Lung (tissue), 12 donors: Measurements from ENCODE around the gene NKAIN2. TPM values are rescaled to one million over a fixed set of nuclear protein-coding genes. Genes with fewer than 3 reads are reported as not detected.
A peak's percentile ranks its signal among the peaks of the same experiment; 100 is the strongest.

Source experiments
- ATAC-seq: fragments of 200-7000 bp; cut with Tn5 transposase; one replicate; pipeline ENCODE4 v1.9.1; 2020; ENCODE audit warnings: moderate number of reproducible peaks; ENCODE audit not compliant: insufficient read depth, low FRiP score
- DNase-seq, 3 donors: peaks; one replicate each; pipeline ENCODE4 v3.0.0-alpha.2; 2013 to 2017
- H3K27ac ChIP-seq, 2 donors: one replicate each; pipeline ENCODE4 v1.5.1; 2013; ENCODE audit warnings: mild to moderate bottlenecking in 2 of 2, moderate library complexity in 2 of 2, control low read depth in 1 of 2, inconsistent platforms in 1 of 2, low read depth in 1 of 2, low read length in 1 of 2
- H3K27me3 ChIP-seq, 3 donors: one replicate each; pipeline ENCODE4 v1.5.1; 2013; ENCODE audit warnings: low read length in 2 of 3; ENCODE audit not compliant: control insufficient read depth in 3 of 3, insufficient read depth in 3 of 3
- H3K36me3 ChIP-seq, 4 donors: one replicate each; pipeline ENCODE4 v1.5.1; 2013; ENCODE audit warnings: low read length in 4 of 4, mild to moderate bottlenecking in 1 of 4, moderate library complexity in 1 of 4; ENCODE audit not compliant: control insufficient read depth in 4 of 4, insufficient read depth in 4 of 4
- H3K4me1 ChIP-seq, 5 donors: one replicate each; pipeline ENCODE4 v1.5.1; 2013; ENCODE audit warnings: low read length in 5 of 5, mild to moderate bottlenecking in 2 of 5, moderate library complexity in 1 of 5; ENCODE audit not compliant: control insufficient read depth in 5 of 5, insufficient read depth in 5 of 5
- H3K4me3 ChIP-seq: one replicate; pipeline ENCODE4 v1.5.1; 2013; ENCODE audit warnings: mild to moderate bottlenecking, control low read depth, moderate library complexity
- H3K9ac ChIP-seq, 2 donors: one replicate each; pipeline ENCODE4 v1.5.1; 2013; ENCODE audit warnings: low read length in 2 of 2, control low read depth in 1 of 2; ENCODE audit not compliant: insufficient read depth in 1 of 2
- H3K9me3 ChIP-seq, 4 donors: one replicate each; pipeline ENCODE4 v1.5.1; 2013; ENCODE audit warnings: low read length in 3 of 4, mild to moderate bottlenecking in 1 of 4, moderate library complexity in 1 of 4; ENCODE audit not compliant: control insufficient read depth in 4 of 4, insufficient read depth in 3 of 4
- WGBS, 2 donors: extraction: QIAGEN DNeasy Blood & Tissue Kit; methylation state at CpG; one replicate each; pipeline ENCODE4 v1.1.7; 2013; 5-methylcytosine and 5-hydroxymethylcytosine counted together
- polyA plus RNA-seq, 2 donors: library from polyadenylated mRNA; stranded (reverse); fragments of 200-250 nt; gene quantifications; one replicate each; pipeline ENCODE4 v1.2.1, GENCODE V29; 2013
- total RNA-seq, 2 donors: library from RNA; depleted of rRNA in 1 of 2; stranded (reverse); fragments of >200 nt in 1 of 2; gene quantifications; one replicate each; pipeline ENCODE4 v1.2.1, GENCODE V29; 2014 to 2021
- TF ChIP-seq, protein P1 (sequence below): IDR thresholded peaks from 2 replicates; pipeline ENCODE4 v1.5.1; 2012; ENCODE audit warnings: mild to moderate bottlenecking; ENCODE audit errors: control extremely low read depth, extremely low read depth
- donor health status: control.
- donor health status: control.
- donor health status: Bipolar disorder and iron deficiency.
- donor health status: healthy.
- donor health status: DM: yes; HTN: yes; CAD: no.

NKAIN2 gene
- total and polyA plus RNA-seq, 4 donors, result 0.01 to 4.4 TPM; not detected in 2

DNA sequence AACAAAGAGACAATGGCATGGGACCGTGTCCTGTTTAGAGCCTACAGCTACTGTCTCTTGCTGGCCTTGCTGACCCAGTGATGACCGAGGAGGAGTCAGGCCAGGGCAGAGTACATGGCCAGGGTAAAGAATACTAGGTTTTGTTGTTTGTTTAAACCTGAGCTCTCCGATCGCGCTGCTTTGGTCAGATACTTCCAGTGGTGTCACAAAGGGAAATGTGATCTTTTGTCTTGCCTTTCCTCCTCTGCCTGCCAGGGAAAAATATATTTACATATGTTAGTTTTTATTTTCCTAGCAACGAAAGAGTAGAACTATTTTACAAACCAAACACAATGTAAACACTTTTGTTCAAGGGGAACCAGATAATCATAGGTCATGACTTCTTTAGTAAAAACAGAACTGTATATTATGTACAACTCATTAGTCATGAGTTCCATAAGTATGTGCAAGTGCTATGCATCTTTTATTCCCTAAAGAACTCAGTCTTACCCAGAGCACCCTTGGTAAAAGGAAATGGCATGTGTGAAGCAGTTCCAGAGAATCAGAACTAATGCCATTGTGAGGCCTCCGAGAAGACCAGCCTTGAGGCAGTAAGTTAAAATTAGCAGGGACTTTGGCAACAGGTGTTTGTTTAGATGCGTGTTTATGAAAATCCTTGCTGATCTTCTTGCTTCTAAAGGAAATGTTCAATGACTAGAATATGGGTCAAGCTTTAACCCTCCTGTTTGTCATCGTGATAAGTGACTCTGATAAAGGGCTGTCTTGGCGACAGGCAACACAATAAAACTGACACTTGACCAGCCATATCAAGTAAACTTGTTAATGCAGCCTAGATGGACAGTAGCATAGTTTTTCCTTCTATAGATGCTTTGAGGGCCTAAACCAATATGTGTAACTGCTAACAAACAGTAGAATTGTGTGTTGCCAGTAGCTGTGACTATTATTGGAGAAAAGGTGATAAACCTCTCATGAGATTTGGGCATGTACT lies 204.6 kb downstream of the NKAIN2 start:
- Histone ChIP-seq H3K4me3 (no peak overlapping the region), H3K4me1 (peaks cover 0 to 5% (median 0%) of the 10 kb centered on the region in 5 donors), H3K36me3 (no peaks in the 10 kb centered on the region), H3K9ac (no peak overlapping the region), H3K9me3 (no peaks in the 10 kb centered on the region), H3K27me3 (no peaks in the 10 kb centered on the region), H3K27ac (no peak overlapping the region)
- TF ChIP-seq, protein P1, sequence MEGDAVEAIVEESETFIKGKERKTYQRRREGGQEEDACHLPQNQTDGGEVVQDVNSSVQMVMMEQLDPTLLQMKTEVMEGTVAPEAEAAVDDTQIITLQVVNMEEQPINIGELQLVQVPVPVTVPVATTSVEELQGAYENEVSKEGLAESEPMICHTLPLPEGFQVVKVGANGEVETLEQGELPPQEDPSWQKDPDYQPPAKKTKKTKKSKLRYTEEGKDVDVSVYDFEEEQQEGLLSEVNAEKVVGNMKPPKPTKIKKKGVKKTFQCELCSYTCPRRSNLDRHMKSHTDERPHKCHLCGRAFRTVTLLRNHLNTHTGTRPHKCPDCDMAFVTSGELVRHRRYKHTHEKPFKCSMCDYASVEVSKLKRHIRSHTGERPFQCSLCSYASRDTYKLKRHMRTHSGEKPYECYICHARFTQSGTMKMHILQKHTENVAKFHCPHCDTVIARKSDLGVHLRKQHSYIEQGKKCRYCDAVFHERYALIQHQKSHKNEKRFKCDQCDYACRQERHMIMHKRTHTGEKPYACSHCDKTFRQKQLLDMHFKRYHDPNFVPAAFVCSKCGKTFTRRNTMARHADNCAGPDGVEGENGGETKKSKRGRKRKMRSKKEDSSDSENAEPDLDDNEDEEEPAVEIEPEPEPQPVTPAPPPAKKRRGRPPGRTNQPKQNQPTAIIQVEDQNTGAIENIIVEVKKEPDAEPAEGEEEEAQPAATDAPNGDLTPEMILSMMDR, result no peak
- WGBS, 2 donors, result 43 to 62% methylated on average over 10 of the region's 10 CpGs
- ATAC-seq (no peak), DNase-seq (peak in 2 of 3 donors; percentile 57 to 65)

DNA sequence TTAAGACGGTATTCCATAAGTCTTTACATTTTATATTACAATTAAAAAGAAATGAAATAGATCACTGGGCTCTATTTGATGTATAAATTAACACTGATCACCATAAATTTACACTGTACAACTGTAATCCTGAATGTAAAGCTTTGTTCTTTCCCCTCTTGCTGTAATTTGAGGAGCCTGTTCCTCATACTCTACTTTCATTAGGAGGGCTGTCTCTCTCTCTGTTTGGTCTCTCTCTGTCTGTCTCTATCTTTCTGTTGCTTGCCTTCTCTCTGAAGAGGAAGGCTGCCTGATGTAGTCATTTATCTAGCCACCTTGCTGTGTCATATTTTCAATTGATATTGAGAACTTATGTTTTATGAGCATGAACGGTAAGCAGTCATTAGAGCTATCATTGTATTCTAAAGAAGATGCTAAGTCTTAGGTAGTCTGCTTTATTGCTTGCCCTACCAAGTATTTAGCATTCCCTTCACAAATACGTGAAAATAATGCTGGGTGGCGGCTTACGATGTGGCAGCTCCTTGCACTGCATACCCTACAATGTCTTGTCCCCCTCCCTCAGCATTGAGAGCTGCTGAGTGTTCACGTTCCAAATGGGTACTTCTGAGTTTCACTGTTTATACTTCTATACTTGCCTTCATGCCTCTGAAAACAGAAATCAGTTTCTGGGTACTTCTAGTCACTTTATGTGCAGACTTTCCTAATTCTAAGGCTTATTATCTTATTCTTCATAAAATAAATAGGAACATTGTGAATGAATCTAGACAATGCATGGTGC lies 205.5 kb downstream of the NKAIN2 start:
- H3K9me3 ChIP-seq, result no peaks in the 10 kb centered on the region
- H3K27ac ChIP-seq, result no peak overlapping the region
- peaks cover 0 to 5% (median 0%) of the 10 kb centered on the region in 5 donors for H3K4me1 ChIP-seq
- no peak for DNase-seq
- TF ChIP-seq, protein P1, result no peak
- H3K36me3 ChIP-seq, result no peaks in the 10 kb centered on the region
- H3K9ac ChIP-seq, result no peak overlapping the region
- H3K4me3 ChIP-seq, result no peak overlapping the region
- no peak for ATAC-seq
- 83 to 88% methylated on average over 6 of the region's 6 CpGs for WGBS, 2 donors
- H3K27me3 ChIP-seq, result no peaks in the 10 kb centered on the region

DNA sequence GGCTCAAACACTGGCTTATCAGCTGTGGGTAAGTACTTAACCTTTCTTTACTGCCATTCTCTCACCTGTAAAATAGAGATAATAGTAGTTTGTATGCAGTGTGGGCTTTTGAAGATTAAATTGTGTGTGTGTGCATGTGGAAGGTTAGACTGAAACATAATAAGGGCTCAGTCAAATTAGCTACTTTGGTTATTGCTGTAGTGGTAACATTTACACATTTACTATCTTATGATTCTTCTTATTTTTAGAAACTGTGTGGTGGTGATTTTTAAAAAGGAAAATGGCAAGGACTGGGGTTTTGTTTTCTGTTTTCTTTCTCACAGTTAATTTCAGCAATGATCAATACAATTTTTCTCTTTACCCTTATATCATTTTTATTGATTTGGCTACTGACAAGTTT lies 206.9 kb downstream of the NKAIN2 start:
- peaks cover 0 to 5% (median 0%) of the 10 kb centered on the region in 5 donors for H3K4me1 ChIP-seq
- H3K9ac ChIP-seq, result no peak overlapping the region
- H3K27ac ChIP-seq, result no peak overlapping the region
- DNase-seq (no peak), ATAC-seq (no peak)
- H3K9me3 ChIP-seq, result no peaks in the 10 kb centered on the region
- H3K36me3 ChIP-seq, result no peaks in the 10 kb centered on the region
- TF ChIP-seq, protein P1, result no peak
- no peaks in the 10 kb centered on the region for H3K27me3 ChIP-seq
- H3K4me3 ChIP-seq, result no peak overlapping the region
